ENCODE data around the gene UBL7. TPM values are rescaled to one million over a fixed set of nuclear protein-coding genes. Genes with fewer than 3 reads are reported as not detected.

UBL7 gene
- total RNA-seq, 1 donor from 2014 or later, result 44.4 TPM

DNA sequence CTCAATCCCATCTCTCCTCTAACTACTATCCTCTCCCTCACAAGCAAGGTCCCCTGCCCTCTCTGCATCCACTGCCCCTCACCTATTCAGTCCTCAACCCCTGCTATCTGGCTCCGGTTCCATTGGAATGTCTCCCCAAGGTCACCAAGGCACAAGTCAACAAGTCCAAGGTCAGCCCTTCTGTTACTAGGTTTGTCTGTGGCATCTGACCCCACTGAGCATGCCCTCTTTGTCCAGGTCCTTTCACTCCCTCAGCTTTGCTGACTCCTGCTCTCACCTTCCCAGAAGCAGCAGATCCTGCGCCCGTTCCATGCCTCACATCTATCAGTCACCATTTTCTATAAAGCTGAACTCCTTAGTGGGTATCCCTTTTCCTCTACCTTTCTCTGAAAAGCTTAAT, 18.9 kb downstream of the UBL7 start:
- DNase-seq (ENCODE audit: low read depth), result no peak

DNA sequence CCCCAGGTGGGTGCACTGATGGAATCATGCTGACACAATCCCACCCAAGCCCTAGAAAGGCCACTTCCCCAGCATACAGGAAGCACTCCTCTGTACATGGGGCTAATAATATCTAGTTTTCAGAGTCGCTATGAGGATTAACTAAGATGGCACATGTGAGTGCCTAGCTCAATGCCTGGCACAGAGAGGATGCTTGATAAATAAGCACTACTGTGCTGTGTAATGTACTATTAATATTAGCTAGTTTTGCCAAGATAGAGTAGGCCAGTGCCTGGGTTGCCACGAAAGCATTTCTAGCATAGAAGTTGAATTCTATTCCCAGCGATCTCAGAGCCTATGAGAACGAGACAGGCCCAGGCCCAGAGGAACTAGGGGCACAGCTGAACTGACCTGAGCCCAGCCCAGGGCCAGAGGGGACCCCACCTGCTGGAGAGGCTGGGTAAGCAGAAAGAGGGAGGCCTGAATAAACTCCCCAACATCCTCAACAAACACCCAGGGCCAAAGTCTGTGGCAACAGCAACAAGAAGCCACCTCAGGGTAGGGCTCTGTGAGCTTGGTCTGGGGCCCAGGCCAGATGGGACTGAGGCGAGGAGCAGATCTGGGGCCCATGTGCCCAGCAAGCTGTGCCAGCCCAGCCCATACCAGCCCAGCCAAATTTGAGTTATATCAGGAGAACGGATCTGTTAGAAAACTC, 19.6 kb downstream of the UBL7 start:
- DNase-seq (ENCODE audit: low read depth), result no peak

DNA sequence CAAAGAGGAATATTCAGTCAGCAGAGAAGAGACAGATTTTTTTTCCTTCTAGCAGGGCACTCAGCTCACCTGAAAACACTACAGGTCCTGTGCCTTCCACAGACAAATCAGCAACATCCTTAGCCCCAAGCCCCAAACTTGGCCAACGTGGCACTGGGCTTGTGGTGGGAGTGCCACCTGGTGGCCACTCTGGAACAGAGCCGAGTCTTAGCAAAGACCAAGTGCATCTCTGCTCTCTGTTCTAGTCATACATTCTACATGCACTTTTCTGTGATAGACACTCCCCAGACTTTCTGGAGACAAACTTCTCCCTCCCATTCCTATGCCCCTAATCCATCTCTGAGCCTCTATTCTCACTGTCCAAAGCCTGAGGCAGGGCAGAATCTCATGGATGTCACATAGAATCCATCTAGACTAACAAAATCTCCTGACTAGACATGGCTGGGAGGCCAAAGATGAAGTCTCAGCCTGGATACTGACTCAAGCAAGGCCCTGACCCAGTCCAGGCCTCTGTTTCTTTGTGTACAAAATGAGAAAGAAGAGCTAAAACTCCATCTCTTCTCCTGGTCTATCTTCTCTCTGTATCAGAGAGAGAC, 22.1 kb downstream of the UBL7 start:
- peak; percentile 78 for DNase-seq (ENCODE audit: low read depth)

DNA sequence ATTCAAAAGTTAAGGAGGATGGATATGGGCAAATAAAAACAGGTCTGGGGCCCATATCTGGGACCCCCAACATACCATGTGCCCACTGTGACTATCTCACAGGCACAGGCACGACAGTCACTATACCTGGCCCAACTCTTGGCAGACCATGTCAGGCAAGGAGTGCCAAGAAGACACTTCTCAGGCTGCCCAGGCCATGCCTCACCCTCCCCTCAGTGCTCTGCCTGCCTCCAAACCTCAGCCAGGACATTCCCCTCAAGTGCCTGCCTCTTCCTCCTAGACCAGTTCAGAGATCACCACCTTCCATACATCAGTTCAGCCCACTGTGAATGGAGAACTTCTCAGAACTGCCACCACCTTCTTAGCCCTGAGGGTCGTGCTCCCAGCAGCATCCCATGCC, 22.8 kb downstream of the UBL7 start:
- DNase-seq (ENCODE audit: low read depth), result no peak

DNA sequence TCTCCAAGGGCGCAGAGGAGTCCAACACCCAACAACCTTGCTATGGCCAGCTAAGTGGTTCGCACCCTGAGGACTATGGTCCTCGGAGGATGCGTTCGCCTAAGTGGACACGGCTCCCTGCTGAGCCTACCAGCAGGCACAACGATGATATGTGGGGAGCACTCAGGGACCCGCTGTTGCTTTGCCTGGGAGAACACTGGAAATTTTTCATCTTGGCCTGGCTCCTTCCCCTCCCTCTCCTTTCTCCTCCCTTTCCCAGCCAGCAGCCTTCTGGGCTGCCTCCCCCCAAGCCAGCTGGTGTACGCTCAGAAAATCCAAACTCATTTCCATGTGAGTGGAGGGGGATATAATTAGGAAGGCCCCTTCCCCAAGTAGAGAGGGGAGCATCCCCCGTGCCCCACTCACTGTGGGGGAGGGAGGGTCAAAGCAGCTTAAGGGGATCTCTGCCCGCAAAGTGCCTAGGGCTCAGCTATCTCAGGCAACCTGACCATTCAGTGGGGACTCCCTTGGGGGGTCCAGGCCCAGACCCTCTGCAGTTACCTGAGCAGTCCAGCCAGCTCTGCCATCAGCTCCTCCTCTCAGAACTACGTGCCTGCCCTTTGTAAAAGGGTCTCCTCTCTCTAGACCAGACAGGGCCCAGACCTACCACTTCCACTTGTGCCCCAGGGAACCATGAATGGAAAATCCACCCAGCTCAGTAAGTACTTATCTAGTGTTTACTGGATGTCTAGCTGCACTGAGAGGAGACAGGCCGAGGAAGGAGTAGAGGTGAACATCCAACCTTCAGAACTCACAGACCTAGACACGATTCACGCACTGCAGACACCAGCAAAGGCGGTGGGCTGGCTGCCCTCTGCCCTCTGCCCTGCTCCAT, 26.5 kb downstream of the UBL7 start:
- no peak for DNase-seq (ENCODE audit: low read depth)

DNA sequence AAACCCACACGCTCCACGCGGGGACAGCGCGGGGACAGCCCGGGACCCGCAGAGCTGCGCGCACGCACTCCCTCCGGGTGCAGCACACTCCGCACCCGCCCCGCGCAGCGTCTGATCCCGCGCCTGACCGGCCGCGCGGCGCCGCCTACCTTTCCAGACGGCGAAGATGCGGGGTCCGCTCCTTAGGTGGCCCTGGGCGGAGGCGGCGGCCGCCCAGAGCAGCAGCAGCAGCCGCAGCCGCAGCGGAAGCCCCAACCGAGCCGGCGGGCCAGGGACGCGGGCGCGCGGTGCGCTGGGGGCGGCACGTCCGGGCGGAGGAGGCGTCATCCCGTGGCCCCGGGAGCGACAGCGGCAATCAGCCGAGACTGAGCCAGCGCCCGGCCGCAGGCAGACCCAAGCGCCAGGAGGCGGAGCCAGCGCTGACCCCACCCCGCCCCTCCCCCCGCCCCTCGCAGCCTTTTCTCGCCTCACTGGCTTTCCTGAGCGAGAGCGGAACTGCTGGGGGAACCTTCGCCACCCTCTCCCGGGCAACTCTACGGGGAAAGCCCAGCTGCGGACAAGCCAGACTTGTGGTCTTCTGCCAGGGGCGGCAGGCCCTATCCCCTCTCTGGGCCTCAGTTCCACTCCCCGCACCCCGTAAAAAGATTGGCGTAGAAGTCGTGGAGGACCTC, 27.2 kb downstream of the UBL7 start, which contains the start of gene SEMA7A:
Gene SEMA7A, minus strand, starts transcription at position 367 of the 671 bp plus-strand sequence. Its CDS starts 40 bp downstream, at position 327.
- peak; percentile 75 for DNase-seq (ENCODE audit: low read depth)

DNA sequence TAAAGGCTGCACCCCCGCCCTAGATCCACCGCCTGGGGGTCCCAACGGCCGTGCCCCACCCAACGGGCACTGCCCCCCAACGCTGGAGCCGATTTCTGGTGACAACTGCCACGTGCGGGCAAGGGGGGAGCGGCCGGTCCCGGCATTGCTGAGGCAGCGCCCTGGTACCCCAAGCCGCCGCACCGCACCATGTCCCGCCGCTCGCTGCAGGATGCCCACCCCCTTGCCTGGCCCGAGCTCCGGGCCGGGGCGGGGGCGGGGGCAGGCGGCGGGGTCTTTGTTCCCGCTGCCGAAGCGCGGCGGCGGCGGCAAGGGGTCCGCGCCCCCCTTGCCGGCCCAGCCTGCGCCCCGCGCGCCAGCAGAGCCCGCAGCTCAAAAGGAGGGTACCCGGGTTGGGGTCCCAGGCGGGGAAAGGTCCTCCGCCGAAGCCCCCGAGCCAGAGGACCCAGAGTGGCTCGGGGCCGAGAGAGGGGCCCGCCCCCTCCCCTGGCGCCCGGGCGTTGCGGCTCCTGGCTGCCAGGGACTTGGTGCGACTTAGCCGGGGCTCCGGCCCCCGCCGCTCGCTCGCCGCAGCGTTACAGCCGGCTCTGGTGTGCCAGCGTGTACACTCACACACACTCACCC, 27.9 kb downstream of the UBL7 start:
- DNase-seq (ENCODE audit: low read depth), result no peak

DNA sequence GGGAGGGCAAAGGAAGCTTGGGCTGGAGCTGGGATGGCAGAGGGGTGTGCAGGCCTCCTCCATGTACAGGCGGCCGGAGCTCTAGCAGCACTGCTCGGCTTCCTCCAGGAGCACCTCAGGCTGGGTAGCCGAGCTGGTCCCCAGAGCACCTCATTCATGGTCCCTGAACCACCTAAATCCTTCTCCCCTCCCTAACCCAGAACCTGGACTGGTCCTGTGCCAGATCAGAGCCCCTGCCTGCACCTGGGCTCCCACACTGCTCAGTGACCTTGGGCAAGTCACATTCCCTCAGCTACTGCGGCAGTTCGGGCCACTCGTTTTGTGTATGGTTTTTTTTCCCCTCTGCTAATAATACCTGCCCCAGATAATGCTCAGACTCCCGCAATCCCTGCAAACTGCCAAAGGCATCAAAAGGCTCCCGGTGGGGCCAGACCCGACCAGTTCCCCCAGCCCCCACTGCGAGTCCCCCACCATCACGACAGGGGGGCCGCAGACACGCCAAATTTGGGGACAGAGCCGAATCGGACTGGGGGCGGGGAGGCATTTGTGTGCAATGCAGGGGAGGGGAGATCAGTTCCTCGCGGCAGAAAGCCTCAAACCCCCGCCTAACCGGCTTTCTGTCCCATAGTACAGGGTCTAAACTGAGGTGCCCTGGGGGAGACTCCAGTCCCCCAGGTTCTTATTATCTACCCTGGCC, 28.5 kb downstream of the UBL7 start:
- no peak for DNase-seq (ENCODE audit: low read depth)

DNA sequence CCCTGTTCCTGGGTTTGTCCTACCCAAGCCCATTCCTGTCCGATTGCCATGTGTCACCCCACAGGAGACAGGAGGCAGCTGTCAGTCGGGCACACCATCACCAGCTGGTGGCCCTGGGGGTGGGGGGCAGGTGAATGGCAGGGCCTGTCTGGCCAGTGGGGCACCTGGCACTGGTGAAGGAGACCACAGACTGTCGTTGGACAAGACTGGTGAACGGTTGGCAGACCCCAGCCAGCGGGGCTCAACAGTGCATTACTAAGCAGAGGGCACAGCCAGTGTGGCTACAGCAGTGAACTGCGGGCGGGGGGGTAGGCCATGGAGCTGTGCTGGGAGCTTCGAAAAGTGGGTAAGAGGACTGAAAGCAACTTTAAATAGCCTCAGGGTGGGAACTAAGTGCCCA, 29.3 kb downstream of the UBL7 start:
- peak; percentile 68 for DNase-seq (ENCODE audit: low read depth)

DNA sequence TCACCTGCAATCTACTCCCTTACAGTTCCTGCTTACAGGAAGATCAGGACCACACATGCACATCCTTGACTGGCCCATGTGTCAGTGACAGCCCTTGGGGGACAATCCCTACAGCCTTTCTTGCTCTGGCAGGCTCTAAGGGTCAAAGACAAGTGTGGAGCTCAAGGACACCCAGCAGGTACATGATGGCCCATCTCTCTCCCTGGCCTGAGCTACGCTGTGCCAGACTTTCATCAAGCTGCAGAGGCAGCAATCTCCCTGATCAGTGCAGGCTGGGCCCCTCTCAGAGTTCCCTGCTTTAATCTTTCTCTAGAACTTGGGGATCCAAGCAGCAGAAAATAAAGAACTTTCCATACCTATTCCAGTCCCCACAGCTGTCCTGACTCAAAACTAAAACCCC, 29.8 kb downstream of the UBL7 start:
- DNase-seq (ENCODE audit: low read depth), result no peak

DNA sequence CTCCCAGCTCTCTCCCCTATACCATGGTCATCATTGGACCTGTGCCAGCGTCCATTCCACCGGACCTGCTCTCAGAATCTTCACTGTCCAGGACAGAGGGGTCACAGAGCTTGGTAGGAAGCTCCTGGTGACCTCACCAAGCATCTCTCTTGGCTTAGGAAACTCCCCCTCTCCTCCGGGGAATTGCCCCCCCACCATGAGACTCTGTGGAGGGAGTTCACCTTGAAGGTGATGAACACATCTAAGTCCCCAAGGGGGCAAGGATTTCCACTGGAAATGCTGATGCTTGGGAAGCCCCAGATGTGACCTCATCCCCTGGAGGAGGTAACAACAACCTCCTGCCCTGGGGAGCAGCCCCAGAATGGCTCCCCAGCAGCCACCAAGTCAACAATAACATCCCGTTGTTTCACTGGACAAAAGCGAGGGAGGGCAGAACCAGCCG, 30.4 kb downstream of the UBL7 start:
- no peak for DNase-seq (ENCODE audit: low read depth)

DNA sequence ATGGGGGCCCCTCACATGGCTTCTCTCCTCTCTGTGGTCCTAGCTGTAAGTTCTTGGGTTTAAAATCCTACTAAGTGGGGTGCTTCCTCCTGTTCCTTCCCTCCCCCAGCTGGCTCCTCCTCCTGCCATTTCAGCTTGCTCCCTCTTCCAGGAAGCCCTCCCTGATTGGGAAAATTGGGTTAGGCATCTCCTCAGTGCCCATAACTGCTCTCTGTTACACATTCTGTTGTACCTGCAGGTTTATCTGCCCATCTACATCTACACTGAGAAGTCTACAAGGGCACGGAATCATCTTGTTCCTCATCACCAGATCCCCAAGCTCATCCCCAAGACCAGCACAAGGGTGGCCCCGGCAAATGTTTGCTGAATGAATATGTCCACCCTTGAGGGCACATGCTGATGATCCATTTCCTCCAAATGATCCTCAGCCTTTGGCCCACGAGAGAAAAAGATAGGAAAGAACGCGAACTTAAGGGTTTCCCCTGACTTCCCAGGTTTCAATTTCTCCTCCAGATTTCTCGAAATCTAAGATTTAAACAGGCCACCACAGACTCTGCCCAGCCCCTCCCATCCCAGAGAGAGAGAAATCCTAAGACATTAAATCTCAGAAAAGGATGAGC, 31.1 kb downstream of the UBL7 start:
- no peak for DNase-seq (ENCODE audit: low read depth)

DNA sequence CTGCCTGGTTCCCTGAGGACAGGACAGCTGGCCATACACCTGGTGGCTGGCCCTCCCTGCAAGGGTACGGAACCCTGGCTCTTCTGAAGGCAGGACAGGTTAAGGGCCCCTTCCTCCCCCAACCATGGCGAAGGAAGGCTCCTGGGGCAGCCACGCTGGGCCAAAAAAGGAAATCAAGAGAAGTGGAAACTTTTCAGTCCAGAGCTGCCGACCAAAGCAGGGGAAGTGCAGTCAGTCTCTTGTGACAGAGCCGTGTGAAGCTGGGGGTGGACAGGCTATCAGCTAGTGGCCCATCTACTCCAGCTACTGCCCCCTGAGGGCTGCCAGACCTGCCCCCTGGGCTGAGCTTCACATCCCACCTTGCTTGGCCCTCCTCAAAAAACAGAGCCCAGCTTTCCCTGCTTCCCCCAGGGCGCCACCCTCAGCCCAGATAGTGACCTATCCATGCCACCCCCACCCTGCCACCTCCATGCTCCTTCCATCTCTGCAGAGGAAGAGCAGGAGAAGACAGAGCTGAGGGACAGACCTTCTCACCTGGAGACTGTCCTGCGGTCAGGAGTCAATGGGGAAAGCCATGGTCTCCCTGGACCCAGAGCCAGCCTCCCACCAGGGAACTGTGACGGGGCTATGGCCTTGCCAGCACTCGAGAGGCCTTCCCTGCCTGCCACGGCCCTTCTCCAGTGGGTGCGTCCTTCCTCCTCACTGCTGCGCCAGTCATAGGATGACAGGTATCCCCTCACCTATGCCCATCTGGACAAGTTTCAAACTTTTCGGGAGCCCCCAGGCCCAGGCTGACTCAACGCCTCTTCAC, 31.8 kb downstream of the UBL7 start:
- no peak for DNase-seq (ENCODE audit: low read depth)

DNA sequence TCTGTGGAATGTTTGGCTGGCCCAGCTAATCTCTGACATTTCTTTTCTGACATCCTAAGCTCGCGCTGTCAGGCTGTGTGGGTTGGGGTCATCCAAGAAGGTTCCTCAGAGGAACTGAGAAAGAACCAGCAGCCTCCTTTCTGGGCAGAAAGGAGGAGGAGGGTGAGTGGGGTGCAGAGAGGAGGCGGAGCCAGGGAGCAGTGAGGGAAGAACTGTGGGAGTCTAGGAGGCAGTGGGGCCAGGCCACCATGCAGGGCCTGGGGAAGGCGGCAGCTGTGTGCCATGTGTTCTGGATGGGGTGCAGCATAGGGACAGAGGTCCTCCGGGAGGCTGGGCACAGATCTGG, 32.5 kb downstream of the UBL7 start:
- no peak for DNase-seq (ENCODE audit: low read depth)

DNA sequence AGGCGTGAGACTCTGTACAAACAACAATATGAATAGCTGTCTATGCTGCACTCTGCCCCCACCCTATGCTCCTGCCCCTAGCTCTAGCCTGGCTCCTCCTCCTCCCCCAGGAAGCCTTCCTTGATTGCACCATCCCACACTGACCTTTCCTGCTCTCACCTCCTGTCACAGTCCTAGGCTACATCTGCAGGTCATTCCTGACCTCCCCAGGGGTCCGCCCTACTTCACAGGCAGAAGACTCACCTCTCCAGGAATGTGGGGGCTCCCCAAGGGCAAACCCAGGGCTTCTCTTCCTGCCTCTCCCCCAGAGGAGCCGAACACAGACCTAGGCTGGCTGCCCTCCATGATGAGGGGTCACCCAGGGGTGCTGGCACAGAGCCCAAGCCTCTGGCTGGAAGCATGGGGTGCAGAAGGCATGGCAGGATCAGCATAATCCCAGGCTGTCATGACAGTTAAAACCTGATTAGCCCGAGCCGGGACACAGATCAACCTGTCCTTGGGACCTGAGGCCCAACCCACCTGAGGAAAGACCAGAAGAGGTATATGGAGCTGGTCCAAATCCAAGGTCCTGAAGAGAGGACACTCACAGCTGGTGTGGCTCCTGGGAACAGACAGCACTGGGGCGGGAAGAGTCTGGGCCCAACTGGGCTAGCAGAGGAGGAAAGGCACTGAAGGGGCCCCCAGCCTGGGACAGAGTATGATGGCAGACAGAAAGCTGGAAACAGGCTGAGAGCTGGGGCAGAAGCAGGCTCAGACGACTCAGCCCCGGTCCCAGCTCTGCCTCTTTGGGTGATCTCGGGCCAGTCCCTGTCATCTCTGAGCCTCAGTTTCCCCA, 33.1 kb downstream of the UBL7 start:
- DNase-seq (ENCODE audit: low read depth), result no peak

DNA sequence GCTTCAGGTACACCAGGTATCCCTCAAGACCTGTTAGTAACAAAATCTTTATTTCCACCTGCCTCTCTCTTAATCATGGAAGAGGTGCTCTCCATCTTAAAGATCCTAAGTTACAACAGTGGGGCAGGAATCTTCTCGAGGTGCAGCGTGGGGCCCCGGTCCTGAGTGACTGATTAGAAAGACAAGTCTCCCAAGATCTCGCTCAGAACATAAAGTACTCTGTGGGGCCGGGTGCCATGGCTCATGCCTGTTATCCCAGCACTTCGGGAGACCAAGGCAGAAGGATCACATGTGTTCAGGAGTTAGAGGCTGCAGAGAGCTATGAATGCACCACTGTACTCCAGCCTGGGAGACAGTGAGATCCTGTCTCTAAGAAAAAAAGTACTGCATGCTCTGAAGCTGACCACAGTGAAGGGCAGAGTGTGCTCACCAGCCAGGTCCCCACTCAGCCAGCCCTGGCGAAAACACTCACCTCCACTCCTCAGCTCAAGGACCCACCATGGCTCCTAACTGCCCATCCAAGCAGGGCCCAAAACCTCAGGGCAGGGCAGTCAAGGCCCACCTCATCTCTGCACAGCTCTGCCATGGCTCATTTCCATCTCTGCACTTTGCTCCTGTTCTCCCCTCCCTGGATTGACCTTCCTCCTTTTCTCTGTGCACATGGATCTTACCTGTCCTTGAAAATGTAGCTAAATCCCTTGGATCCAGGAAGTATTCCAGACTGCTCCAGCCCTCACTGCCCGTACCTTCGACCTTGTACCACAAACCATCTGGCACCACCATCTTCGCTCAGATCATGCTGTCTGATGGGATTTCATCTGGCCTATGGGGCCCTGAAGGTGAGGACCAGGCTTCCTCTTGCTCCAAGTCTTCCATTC, 34.3 kb downstream of the UBL7 start:
- DNase-seq (ENCODE audit: low read depth), result no peak

DNA sequence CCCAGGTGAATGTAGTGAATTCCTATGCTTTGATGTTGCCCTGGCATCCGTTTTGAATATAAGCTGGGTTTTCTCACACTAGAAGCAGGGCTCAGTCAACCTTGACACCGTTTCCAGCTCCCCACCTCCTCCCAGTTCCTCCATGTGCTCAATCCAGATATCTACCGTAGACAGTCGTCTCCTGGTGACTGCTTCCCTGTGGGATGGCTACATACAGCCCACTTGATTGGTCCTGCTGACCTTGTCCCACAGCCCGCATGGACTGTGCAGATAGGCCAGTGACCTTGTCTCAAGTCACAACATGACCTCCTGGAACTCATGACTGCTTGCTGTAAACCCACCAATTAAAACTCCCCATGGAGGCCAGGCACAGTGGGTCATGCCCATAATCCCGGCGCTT, 35.3 kb downstream of the UBL7 start:
- DNase-seq (ENCODE audit: low read depth), result no peak

Data from myocyte (in vitro differentiated cells).